ENCODE measurements around the gene OAS1. TPM values are rescaled to one million over a fixed set of nuclear protein-coding genes. Genes with fewer than 3 reads are reported as not detected.

The OAS1 gene
- polyA plus RNA-seq, 1 donor (not counting 4 experiments of a cell fraction or from before 2014, with no cell fraction given) = 88.3 TPM

Other genes with a start within 250 kb of the OAS1 start
- gene RPH3A, start 115.2 kb upstream of the OAS1 start, polyA plus RNA-seq = not detected in 3 replicates
- gene OAS3, start 31.5 kb downstream of the OAS1 start, polyA plus RNA-seq = 54.1 to 104 TPM (median 59.2 TPM) in 3 replicates
- gene OAS2, start 71.6 kb downstream of the OAS1 start, polyA plus RNA-seq = 88.1 to 106 TPM (median 92.7 TPM) in 3 replicates
- gene DTX1, start 149.8 kb downstream of the OAS1 start, polyA plus RNA-seq = not detected in 3 replicates
- 0.05 to 0.17 TPM (median 0.06 TPM) in 3 replicates for gene RASAL1, start 228.8 kb downstream of the OAS1 start, polyA plus RNA-seq
- gene CFAP73, start 242.8 kb downstream of the OAS1 start, polyA plus RNA-seq = not detected in 3 replicates